Measurements from ENCODE around the gene MRPL28. TPM values are rescaled to one million over a fixed set of nuclear protein-coding genes. Genes with fewer than 3 reads are reported as not detected.

MRPL28 gene
- total and polyA plus RNA-seq, 2 donors (not counting 3 experiments of a cell fraction or from before 2014, with no cell fraction given) = 104 to 180 TPM

DNA sequence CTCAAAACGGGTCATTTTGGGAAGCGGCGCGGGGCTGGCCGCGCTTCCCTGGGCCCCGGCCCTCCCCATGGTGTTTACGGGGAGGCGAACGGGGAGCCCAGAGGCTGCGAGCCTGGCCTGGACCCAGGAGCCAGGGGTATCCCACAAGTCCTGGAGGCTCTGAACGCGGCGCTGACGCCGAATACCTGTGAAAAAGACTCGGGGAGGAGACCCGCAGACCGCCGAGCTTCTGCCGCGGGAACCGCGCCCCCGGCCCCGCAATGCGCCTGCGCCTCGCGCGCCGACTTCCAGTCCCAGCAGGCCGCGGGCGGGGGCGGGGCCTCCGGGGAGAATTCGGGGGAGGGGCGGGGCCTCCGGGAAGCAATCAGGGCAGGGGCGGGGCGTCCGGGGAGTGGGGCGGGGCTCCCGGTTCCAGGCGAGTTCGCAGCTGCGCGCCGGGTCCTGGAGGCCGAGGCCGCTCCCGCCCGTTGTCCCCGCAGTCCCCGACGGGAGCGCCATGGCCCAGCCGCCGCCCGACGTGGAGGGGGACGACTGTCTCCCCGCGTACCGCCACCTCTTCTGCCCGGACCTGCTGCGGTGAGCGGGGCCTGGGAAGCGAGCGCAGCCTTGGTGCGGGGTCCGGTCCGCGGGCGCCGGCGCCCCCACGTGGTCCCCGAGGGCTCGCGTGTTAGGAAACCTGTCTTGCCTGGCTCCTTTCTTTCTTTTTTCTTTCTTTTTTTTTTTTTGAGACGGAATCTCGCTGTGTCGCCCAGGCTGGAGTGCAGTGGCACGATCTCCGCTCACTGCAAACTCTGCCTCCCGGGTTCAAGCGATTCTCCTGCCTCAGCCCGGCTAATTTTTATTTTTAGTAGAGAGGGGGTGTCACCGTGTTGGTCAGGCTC lies 31.4 kb upstream of the MRPL28 start, which contains the start of gene DECR2:
Gene DECR2 (plus strand): TSS at position 418 of the 881 bp plus-strand sequence. CDS start 79 bp downstream, at position 497.
- CTCF ChIA-PET = interaction anchor here (0.7 to 2.0 kb wide), 11 partner anchors 9 to 251 kb away, joined by 3 to 14 read pairs (median 3); no protein-coding TSS in a partner anchor
- DNase-seq (ENCODE audit: low read depth, low spot score) = peak; percentile 87
- dilution Hi-C loops (cut with MboI; ENCODE audit: extremely low pct_ligation_motif_present, low sequenced_read_pairs) = no loop called here

More for the DNA sequence above, 31.4 kb upstream of the MRPL28 start, which contains the start of gene DECR2:
- Histone ChIP-seq H3K9me1 (replicated peaks; ENCODE audit: control insufficient read depth, extremely low read depth, insufficient read depth, low read length) (no peaks in the 10 kb centered on the region), H3K4me2 (ENCODE audit: insufficient read depth, low read length) (peak within 1 kb of the TSS; percentile 87), H3K4me3 (replicated peaks in 1 of 3; ENCODE audit: insufficient read depth in 1 of 3, low read depth in 1 of 3, low read length in 3 of 3) (peak within 1 kb of the TSS; percentile 58 to 74 (median 63)), H3K9ac (replicated peaks; ENCODE audit: extremely low read depth, insufficient read depth, low read length) (peak within 1 kb of the TSS; percentile 76), H4K20me1 (replicated peaks; ENCODE audit: control insufficient read depth, extremely low read depth, insufficient read depth, low read length) (no peaks in the 10 kb centered on the region), H3K27me3 (ENCODE audit: control insufficient read depth in 2 of 2, insufficient read depth in 2 of 2, low read length in 2 of 2) (no peaks in the 10 kb centered on the region), H3K4me1 (ENCODE audit: control insufficient read depth, extremely low read depth, insufficient read depth, low read length) (peaks cover 11% of the 10 kb centered on the region), H2AFZ (ENCODE audit: low read depth, low read length) (peak within 1 kb of the TSS; percentile 67), H3K36me3 (ENCODE audit: control insufficient read depth in 2 of 2, extremely low read depth in 1 of 2, insufficient read depth in 2 of 2, low read length in 2 of 2) (peaks cover 0 to 7% of the 10 kb centered on the region in 2 experiments), H3K27ac (ENCODE audit: insufficient read depth, low read depth, low read length) (peak within 1 kb of the TSS; percentile 45), H3K79me2 (ENCODE audit: control insufficient read depth, insufficient read depth, low read length) (peaks cover 5% of the 10 kb centered on the region), H3K9me3 (replicated peaks; ENCODE audit: control insufficient read depth, insufficient read depth, low read length) (no peaks in the 10 kb centered on the region)
- FAIRE-seq = peak; percentile 86
- POLR2A ChIA-PET = interaction anchor here (0.6 to 0.7 kb wide), 3 partner anchors 37 to 166 kb away, joined by 3 to 8 read pairs (median 7); no protein-coding TSS in a partner anchor
- intact Hi-C loops (cut with micrococcal nuclease) = loop anchor here (1.0 kb wide), 1 partner anchor 23 kb away; no protein-coding TSS in a partner anchor
- BruUV-seq (replicated peaks) = TSS peak; percentile 34
- TF ChIP-seq POLR2AphosphoS5 (IDR thresholded peaks at IDR 0.05; ENCODE audit: insufficient read depth, low read depth, low read length) = peak; percentile 94
- no peak for TF ChIP-seq JUN (IDR thresholded peaks at IDR 0.05; ENCODE audit: borderline replicate concordance, insufficient read depth, insufficient read length, low read depth)
- peak; percentile 94 for TF ChIP-seq POLR2A (IDR thresholded peaks at IDR 0.05; ENCODE audit: low read depth, low read length)
- TF ChIP-seq GATA2 (IDR thresholded peaks at IDR 0.05; ENCODE audit: insufficient read depth, insufficient read length, low read depth, low read length) = no peak
- no peak for TF ChIP-seq MYC (IDR thresholded peaks at IDR 0.05; ENCODE audit: low read depth, low read length)
- TF ChIP-seq FOS (IDR thresholded peaks at IDR 0.05; ENCODE audit: borderline replicate concordance, insufficient read depth, low read length) = no peak
- TF ChIP-seq, protein P1, sequence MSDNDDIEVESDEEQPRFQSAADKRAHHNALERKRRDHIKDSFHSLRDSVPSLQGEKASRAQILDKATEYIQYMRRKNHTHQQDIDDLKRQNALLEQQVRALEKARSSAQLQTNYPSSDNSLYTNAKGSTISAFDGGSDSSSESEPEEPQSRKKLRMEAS (IDR thresholded peaks at IDR 0.05; ENCODE audit: insufficient read depth, insufficient read length) = peak; percentile 63
- TF ChIP-seq, protein P2, sequence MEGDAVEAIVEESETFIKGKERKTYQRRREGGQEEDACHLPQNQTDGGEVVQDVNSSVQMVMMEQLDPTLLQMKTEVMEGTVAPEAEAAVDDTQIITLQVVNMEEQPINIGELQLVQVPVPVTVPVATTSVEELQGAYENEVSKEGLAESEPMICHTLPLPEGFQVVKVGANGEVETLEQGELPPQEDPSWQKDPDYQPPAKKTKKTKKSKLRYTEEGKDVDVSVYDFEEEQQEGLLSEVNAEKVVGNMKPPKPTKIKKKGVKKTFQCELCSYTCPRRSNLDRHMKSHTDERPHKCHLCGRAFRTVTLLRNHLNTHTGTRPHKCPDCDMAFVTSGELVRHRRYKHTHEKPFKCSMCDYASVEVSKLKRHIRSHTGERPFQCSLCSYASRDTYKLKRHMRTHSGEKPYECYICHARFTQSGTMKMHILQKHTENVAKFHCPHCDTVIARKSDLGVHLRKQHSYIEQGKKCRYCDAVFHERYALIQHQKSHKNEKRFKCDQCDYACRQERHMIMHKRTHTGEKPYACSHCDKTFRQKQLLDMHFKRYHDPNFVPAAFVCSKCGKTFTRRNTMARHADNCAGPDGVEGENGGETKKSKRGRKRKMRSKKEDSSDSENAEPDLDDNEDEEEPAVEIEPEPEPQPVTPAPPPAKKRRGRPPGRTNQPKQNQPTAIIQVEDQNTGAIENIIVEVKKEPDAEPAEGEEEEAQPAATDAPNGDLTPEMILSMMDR (IDR thresholded peaks at IDR 0.05; ENCODE audit: extremely low read depth in 1 of 2, insufficient read depth in 1 of 2, low read depth in 1 of 2, low read length in 2 of 2) = peak; percentile 38 to 60

Data from endothelial cell of umbilical vein (primary cell).